HG02884 (cell line): ENCODE data around the gene RARB.

Source experiments
- ATAC-seq: cut with Tn5 transposase; IDR thresholded peaks from one replicate; pipeline ENCODE4 v1.9.1; 2021; ENCODE audit warnings: mild to moderate bottlenecking, moderate library complexity; ENCODE audit not compliant: unreplicated experiment

Gene RARB

GRCh38 chr3:25471081-25471768, 43.2 kb downstream of the RARB start:
- ATAC-seq, result no peak

GRCh38 chr3:25472153-25472552, 44.1 kb downstream of the RARB start:
- no peak for ATAC-seq

GRCh38 chr3:25472731-25473130, 44.7 kb downstream of the RARB start:
- no peak for ATAC-seq

GRCh38 chr3:25473246-25473645, 45.2 kb downstream of the RARB start:
- ATAC-seq, result no peak

DNA sequence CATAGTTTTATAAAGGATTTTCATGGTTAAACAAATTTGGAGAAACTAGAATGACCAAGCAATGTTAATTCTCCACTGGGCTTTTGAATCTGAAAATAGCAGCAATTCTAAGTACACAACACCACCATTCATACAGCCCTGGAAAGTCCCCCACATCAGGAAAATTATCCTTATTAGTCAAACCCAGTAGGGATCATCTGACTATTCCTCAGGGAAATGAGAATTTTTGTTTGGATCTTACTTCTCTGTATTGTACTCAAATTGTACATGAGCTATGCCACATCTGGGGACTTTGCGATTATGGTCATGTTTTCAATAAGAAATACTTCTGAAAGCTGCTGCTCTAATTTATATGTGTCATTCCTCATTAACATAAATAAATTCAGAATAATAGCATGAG, 46.0 kb downstream of the RARB start:
- no peak for ATAC-seq

- no peak for ATAC-seq
Measured at GRCh38 chr3:25476639-25477038, 48.6 kb downstream of the RARB start.

GRCh38 chr3:25478211-25478757, 50.2 kb downstream of the RARB start:
- ATAC-seq, result no peak

- no peak for ATAC-seq
Measured at GRCh38 chr3:25478964-25479726, 51.1 kb downstream of the RARB start.

- ATAC-seq, result no peak
Measured at GRCh38 chr3:25479727-25480010, 51.6 kb downstream of the RARB start.

GRCh38 chr3:25480811-25481210, 52.7 kb downstream of the RARB start:
- no peak for ATAC-seq

GRCh38 chr3:25481386-25481785, 53.3 kb downstream of the RARB start:
- no peak for ATAC-seq

- no peak for ATAC-seq
Measured at GRCh38 chr3:25483456-25483855, 55.4 kb downstream of the RARB start.

- ATAC-seq, result no peak
Measured at GRCh38 chr3:25485673-25486072, 57.6 kb downstream of the RARB start.

DNA sequence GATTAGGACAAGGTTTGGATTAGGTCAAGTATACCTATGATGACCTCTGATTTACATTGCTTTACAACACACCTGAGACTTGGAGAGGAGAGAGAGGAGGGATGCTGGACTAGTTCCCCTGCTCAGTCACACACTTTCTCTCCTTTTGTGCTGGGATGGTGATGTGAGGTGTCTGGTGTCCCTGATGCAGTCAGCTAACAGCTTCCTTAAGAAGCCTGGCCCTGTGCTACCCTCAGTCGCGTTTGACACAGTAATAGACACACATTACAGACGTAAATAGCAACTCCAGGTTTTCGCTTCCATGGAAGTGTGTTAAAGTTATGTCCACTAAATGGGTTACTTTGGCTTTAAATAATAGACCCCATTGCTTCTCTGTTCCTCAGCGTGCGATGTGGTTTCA, 58.9 kb downstream of the RARB start:
- ATAC-seq, result no peak

- ATAC-seq, result no peak
Measured at GRCh38 chr3:25489858-25490593, 62.0 kb downstream of the RARB start.

DNA sequence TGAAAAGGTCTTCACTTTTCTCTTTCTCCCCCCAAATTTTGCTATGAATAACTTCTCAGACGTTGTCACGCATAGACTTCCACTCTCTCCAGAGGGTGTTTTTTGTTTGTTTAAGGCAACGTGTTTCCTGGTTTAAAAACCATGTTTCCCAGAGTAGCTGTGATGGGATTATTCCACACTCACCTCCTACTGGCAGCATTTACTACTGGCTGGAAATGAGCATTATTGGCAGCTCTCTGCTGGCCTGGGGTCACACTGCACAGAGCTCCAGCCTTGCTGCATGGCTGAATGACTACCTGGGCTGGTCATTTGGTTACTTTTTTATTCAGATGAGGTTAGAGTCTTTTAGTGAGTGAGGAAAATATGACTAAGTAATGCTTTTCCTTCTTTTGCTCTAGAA, 65.2 kb downstream of the RARB start:
- no peak for ATAC-seq

DNA sequence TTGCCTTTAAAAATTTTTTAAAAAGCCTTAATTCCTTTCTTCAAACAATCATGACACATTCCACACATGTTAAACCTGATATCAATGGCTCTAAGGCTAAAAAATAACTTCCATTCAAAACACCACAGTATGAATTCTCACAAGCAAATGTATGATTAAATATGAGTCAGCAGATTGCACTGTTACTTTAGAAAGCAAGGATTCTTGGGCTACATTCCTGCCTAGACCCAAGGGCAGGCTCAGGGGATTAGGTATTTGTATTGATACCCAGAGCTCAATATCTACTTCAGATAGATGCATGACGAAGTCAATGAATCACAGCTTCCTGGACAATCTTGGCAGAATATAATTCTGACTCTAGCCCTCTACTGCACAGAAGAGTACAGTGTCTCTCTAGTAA, 65.7 kb downstream of the RARB start:
- no peak for ATAC-seq

DNA sequence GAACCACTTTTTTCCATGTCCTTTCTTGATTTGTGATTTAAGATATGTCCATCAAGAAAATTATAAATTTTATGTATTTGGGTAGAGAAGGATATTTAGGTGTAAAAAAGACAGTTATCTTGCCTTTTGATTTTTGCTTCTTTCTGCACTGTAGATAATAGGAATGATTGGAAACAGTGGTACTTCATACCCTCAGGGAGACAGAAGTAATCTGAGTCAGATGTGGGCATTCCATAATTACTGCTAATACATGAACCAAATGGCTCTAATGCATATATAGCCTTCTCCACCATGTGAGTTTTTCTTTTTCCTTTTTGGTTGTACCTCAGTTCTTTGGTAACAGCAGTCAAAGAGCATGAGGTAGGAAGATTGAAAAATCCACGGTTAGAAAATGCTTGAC, 67.2 kb downstream of the RARB start:
- no peak for ATAC-seq

DNA sequence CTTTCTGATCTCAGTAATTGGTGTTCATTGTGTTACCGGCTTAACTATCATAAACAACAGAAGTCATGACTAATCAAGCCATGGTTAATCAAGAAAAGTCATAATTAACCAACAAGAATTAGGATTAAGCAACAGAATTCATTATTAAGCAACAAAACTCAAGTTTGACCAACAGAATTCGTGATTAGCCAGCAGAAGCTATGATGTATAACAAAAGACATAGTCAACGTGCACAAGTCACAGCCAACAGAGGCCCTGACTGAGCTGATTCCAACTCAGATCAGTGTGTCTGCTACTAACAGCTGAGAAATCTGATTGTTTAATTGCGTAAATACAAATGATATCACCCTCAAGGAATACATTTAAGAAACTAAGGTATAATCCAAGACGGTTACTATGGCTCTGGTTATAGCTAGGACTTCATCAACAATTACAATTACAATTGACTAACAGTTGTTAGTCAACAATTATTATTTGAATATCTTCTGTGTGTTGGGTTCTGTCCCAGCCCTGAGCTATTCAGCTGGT, 67.7 kb downstream of the RARB start:
- no peak for ATAC-seq

- no peak for ATAC-seq
Measured at GRCh38 chr3:25497096-25497495, 69.0 kb downstream of the RARB start.

GRCh38 chr3:25500706-25501210, 72.7 kb downstream of the RARB start:
- ATAC-seq, result no peak
